Suprapubic skin (tissue), 4 donors: ENCODE measurements around the gene CFAP97D2. TPM values are rescaled to one million over a fixed set of nuclear protein-coding genes. Genes with fewer than 3 reads are reported as not detected.
"Not testable (repeated sequence)": the region's sequence is repeated elsewhere in the genome, so short reads cannot be mapped to it uniquely, and the experiment has no call there.

Source experiments
- DNase-seq, 2 donors: peaks; one replicate each; pipeline ENCODE4 v3.0.0-alpha.2; 2019; ENCODE audit warnings: low spot score in 2 of 2
- H3K27ac ChIP-seq: fragments of 200-600 bp; sonication (generic); one replicate; pipeline ENCODE4 v1.5.1; 2019
- H3K27me3 ChIP-seq: fragments of 200-600 bp; sonication (generic); one replicate; pipeline ENCODE4 v1.5.1; 2019
- H3K36me3 ChIP-seq: fragments of 200-600 bp; sonication (generic); one replicate; pipeline ENCODE4 v1.5.1; 2019
- H3K4me1 ChIP-seq: fragments of 200-600 bp; sonication (generic); one replicate; pipeline ENCODE4 v1.5.1; 2019
- H3K4me3 ChIP-seq: fragments of 200-600 bp; sonication (generic); one replicate; pipeline ENCODE4 v1.5.1; 2019; ENCODE audit warnings: mild to moderate bottlenecking
- H3K9me3 ChIP-seq: fragments of 200-600 bp; sonication (generic); one replicate; pipeline ENCODE4 v1.5.1; 2019
- EP300 ChIP-seq: sonication (generic); formaldehyde crosslinking; IDR thresholded peaks from one replicate; pipeline ENCODE4 v1.6.1; 2017; ENCODE audit warnings: antibody characterized with exemption
- POLR2A ChIP-seq, 2 donors: fragments of 450-650 bp; IDR thresholded peaks; one replicate each; pipeline ENCODE4 v1.6.1; 2017; ENCODE audit warnings: antibody characterized with exemption in 2 of 2, mild to moderate bottlenecking in 2 of 2, moderate library complexity in 2 of 2
- POLR2AphosphoS5 ChIP-seq, 3 donors: sonication (generic); formaldehyde crosslinking; IDR thresholded peaks; one replicate each; pipeline ENCODE4 v1.6.1; 2017; ENCODE audit warnings: antibody characterized with exemption in 3 of 3
- WGBS: methylation state at CpG from one replicate; pipeline ENCODE4 v1.1.5; 2018; 5-methylcytosine and 5-hydroxymethylcytosine counted together
- total RNA-seq, 4 donors: library from RNA; depleted of rRNA; stranded (reverse); fragments of >200 nt; gene quantifications; one replicate each; pipeline ENCODE4 v1.1.0, GENCODE V29; 2016
- TF ChIP-seq, protein P1 (sequence below), 2 donors: fragments of 200-600 bp in 1 of 2; fragments of 450-650 bp in 1 of 2; sonication (generic) in 1 of 2; IDR thresholded peaks; one replicate each; pipeline ENCODE4 v1.5.1; 2016 to 2019; ENCODE audit warnings: antibody characterized with exemption in 2 of 2, mild to moderate bottlenecking in 1 of 2, moderate library complexity in 1 of 2

Gene CFAP97D2
- total RNA-seq, 4 donors from 2014 or later = not detected

DNA sequence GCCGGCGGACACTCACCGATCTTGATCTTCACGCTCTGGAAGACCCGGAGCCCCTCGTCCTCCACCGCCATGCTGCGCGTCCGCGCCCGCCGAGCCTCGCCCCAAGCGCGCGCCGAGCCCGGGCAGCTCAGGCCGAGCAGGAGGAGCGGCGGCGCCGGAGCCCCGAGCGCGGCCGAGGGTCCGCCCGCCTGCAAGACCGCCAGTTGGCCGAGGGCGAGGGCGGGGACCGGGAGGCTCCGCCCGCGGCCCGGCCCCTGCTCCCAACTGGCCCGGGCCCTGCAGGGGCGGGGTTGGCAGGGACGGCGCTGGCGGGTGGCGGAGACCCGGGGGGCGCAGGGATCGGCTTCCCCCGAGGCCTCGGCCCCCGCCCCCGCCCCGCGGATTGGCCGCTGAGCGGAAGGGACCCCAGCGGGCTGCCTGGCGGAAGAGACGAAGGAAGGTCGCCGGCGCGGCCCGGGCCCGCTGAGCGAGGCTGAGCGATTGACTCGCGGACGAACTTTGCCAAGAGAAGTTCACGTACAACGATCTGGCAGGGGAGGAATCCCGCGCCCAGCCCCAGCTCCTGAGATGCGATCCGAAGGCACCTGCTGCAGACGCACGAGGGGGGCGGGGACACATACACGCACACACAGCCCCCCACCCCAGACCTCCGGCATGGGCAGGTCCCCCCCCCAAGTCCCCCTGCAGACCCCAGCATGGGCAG, 46.5 kb upstream of the CFAP97D2 start, which contains the start of gene RASA3:
TSS of gene RASA3 (minus strand) at position 205 of the 703 bp plus-strand sequence. CDS start at position 71, 134 bp downstream.
- peak within 1 kb of the TSS; percentile 83 for H3K27ac ChIP-seq
- peaks cover 41% of the 10 kb centered on the region for H3K4me1 ChIP-seq
- no CpG with 5 or more reads among the region's 81 CpGs for WGBS

DNA sequence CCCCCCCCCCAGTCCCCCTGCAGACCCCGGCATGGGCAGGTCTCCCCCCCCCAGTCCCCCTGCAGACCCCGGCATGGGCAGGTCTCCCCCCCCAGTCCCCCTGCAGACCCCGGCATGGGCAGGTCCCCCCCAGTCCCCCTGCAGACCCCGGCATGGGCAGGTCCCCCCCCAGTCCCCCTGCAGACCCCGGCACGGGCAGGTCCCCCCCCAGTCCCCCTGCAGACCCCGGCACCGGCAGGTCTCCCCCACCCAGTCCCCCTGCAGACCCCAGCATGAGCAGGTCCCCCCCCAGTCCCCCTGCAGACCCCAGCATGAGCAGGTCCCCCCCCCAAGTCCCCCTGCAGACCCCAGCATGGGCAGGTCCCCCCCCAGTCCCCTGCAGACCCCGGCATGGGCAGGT, 45.9 kb upstream of the CFAP97D2 start:
- not testable (repeated sequence) for H3K27ac ChIP-seq, H3K36me3 ChIP-seq, DNase-seq, H3K27me3 ChIP-seq, H3K9me3 ChIP-seq
- WGBS = 0% methylated on average over 1 of the region's 9 CpGs
- peaks cover 41% of the 10 kb centered on the region for H3K4me1 ChIP-seq
- peak overlapping the region; percentile 90 for H3K4me3 ChIP-seq

More for the DNA sequence above, 46.5 kb upstream of the CFAP97D2 start, which contains the start of gene RASA3:
- H3K9me3 ChIP-seq = no peaks in the 10 kb centered on the region
- H3K27me3 ChIP-seq = no peaks in the 10 kb centered on the region
- TF ChIP-seq, protein P1, sequence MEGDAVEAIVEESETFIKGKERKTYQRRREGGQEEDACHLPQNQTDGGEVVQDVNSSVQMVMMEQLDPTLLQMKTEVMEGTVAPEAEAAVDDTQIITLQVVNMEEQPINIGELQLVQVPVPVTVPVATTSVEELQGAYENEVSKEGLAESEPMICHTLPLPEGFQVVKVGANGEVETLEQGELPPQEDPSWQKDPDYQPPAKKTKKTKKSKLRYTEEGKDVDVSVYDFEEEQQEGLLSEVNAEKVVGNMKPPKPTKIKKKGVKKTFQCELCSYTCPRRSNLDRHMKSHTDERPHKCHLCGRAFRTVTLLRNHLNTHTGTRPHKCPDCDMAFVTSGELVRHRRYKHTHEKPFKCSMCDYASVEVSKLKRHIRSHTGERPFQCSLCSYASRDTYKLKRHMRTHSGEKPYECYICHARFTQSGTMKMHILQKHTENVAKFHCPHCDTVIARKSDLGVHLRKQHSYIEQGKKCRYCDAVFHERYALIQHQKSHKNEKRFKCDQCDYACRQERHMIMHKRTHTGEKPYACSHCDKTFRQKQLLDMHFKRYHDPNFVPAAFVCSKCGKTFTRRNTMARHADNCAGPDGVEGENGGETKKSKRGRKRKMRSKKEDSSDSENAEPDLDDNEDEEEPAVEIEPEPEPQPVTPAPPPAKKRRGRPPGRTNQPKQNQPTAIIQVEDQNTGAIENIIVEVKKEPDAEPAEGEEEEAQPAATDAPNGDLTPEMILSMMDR (IDR thresholded peaks at IDR 0.05) = no peak
- TF ChIP-seq POLR2A (IDR thresholded peaks at IDR 0.05) (peak in 1 of 2 donors; percentile 42), POLR2AphosphoS5 (IDR thresholded peaks at IDR 0.05) (no peak)
- H3K36me3 ChIP-seq = no peaks in the 10 kb centered on the region
- DNase-seq = peak in 1 of 2 donors; percentile 83
- peak within 1 kb of the TSS; percentile 90 for H3K4me3 ChIP-seq

DNA sequence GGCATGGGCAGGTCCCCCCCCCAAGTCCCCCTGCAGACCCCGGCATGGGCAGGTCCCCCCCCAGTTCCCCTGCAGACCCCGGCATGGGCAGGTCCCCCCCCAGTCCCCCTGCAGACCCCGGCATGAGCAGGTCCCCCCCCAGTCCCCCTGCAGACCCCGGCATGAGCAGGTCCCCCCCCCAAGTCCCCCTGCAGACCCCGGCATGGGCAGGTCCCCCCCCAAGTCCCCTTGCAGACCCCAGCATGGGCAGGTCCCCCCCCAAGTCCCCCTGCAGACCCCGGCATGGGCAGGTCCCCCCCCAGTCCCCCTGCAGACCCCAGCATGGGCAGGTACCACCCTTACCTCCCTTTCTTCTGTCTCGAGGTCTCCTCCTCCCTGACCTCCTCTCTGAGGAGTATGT, 45.5 kb upstream of the CFAP97D2 start:
- no CpG with 5 or more reads among the region's 7 CpGs for WGBS
- not testable (repeated sequence) for H3K4me3 ChIP-seq, H3K27ac ChIP-seq, H3K27me3 ChIP-seq, DNase-seq, H3K36me3 ChIP-seq, H3K9me3 ChIP-seq
- peaks cover 38% of the 10 kb centered on the region for H3K4me1 ChIP-seq

DNA sequence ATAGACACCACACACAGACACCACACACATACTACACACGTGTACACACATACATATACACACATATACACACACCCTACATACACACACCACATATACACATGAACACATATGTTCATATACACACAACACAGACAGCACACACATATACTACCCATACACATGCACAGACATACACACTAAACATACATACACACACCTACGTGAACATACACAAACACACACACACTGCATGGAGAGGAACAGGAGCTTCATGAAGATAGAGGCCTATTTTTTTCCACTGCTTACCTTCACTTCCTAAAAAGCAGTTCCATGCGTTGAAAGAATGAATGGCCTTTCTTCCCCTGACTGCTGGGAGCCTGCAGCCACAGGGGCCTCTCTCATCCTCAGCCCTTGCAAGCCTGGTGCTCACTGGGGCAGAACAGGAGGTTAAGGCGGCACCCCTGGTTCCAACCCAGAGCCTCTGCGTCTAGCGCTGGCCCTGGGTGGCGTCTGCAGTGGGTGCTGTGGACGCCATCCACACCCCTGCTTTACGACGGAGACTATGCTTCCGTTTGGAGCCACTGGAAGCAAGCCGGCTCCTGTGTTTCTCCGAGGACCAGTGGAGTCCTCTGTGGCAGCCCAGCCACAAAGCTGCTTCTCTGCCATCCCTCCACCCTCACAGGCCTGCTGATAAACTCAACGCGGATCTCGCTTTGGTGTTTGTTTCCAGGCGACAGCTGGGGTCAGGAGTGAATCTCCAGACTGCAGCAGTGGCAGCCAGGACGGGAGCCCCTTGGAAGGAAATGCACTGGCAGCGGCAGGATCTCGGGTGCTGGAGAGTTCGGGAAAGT, 44.7 kb upstream of the CFAP97D2 start:
- Histone ChIP-seq H3K4me3 (no peak overlapping the region), H3K4me1 (peaks cover 33% of the 10 kb centered on the region), H3K27me3 (no peaks in the 10 kb centered on the region), H3K27ac (no peak overlapping the region), H3K36me3 (no peaks in the 10 kb centered on the region), H3K9me3 (no peaks in the 10 kb centered on the region)
- 68% methylated on average over 17 of the region's 21 CpGs for WGBS
- TF ChIP-seq, protein P1 (IDR thresholded peaks at IDR 0.05) = no peak
- no peak for TF ChIP-seq EP300
- no peak for DNase-seq

DNA sequence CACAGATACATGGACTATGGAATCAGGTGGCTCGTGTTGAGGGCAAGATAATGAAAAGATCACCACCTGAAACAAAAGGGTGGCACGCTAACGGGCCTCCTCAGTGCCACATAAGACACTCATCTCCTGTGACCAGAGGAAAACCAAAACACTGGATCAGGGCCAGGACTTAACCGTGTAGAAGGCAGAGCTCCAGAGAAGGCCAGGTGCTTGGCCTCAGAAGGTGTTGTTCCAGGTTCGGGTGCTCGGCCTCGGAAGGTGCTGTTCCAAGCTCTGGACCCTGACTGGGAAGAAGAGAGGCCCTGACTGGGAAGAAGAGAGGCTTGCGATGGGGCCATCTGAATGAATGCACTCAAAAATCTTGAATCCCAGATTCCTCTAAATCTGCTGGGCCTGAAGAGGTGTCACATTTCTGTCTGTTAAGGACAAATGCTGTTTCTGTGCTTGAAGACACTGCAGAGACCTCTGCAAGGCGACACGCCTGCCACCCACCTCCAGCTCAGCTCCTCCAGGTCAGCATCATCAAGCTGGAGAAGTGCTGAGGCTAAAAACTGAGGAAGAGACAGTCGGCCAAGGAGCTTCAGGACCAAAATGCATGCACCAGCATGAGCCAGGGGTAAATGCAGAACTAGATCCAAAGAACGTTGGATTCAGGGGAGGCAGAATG, 44.0 kb upstream of the CFAP97D2 start:
- no peak overlapping the region for H3K4me3 ChIP-seq
- no peaks in the 10 kb centered on the region for H3K27me3 ChIP-seq
- TF ChIP-seq, protein P1 (IDR thresholded peaks at IDR 0.05) = no peak
- TF ChIP-seq POLR2AphosphoS5 (IDR thresholded peaks at IDR 0.05) (no peak), EP300 (no peak), POLR2A (IDR thresholded peaks at IDR 0.05) (no peak)
- DNase-seq = no peak
- H3K36me3 ChIP-seq = no peaks in the 10 kb centered on the region
- H3K4me1 ChIP-seq = peaks cover 27% of the 10 kb centered on the region
- WGBS = 61% methylated on average over 12 of the region's 12 CpGs
- H3K27ac ChIP-seq = no peak overlapping the region
- no peaks in the 10 kb centered on the region for H3K9me3 ChIP-seq

DNA sequence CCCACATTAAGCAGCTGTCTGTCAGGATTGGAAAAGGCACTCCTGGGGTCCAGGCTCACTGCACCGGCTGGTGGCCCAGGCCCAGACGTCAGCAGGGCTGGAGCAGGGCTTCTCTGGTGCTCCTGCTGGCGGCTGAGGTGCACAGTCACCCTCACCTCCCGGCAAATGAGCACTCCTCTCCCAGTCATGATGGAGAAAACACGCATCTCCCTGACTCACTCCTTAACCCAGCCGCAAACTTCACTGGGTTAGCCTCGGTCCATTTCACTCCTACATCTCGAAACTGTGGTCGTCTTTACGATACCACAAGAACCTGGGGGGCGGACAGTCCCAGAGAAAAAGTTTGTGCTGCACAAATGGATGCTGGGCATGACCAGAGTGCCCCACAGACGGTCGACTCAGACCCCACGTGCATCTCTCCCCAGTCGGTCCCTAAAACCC, 43.3 kb upstream of the CFAP97D2 start:
- H3K4me3 ChIP-seq = no peak overlapping the region
- no peak overlapping the region for H3K27ac ChIP-seq
- H3K36me3 ChIP-seq = no peaks in the 10 kb centered on the region
- H3K4me1 ChIP-seq = peaks cover 27% of the 10 kb centered on the region
- no peaks in the 10 kb centered on the region for H3K27me3 ChIP-seq
- no peaks in the 10 kb centered on the region for H3K9me3 ChIP-seq
- no peak for DNase-seq
- WGBS = 94% methylated on average over 15 of the region's 15 CpGs
- TF ChIP-seq POLR2A (IDR thresholded peaks at IDR 0.05) = no peak
- TF ChIP-seq, protein P1 (IDR thresholded peaks at IDR 0.05) = no peak
- no peak for TF ChIP-seq POLR2AphosphoS5 (IDR thresholded peaks at IDR 0.05)
- TF ChIP-seq EP300 = no peak
